HepG2 (cell line): Measurements from ENCODE around the gene CEP250. TPM values are rescaled to one million over a fixed set of nuclear protein-coding genes. Genes with fewer than 3 reads are reported as not detected.

Experiments
- ATAC-seq: fragments of 200-7000 bp; cut with Tn5 transposase; 3 replicates; pipeline ENCODE4 v1.9.1; 2020; ENCODE audit warnings: mild to moderate bottlenecking, moderate library complexity
- BruUV-seq: library from RNA; stranded (reverse); fragments of 400-500 nt; replicated peaks from 2 replicates; lab custom pipeline; 2021; lab: Mats Ljungman, UMichigan
- CTCF ChIA-PET: fragments of 300-600 bp; formaldehyde crosslinking; extraction: SDS; loops from one replicate; lab custom pipeline; 2021; ENCODE audit warnings: low total read pairs, inconsistent platforms, low intra/inter-chr PET ratio; lab: Yijun Ruan, JAX
- POLR2A ChIA-PET: fragments of 350-600 bp; sonication (Branson Sonifier 250); formaldehyde crosslinking; loops from one replicate; lab custom pipeline; 2020; ENCODE audit warnings: antibody characterized with exemption, inconsistent platforms; lab: Yijun Ruan, JAX
- DNase-seq: peaks from one replicate; pipeline ENCODE4 v3.0.0-alpha.2; 2015; ENCODE audit warnings: low spot score
- FAIRE-seq: peaks from 3 replicates; lab custom pipeline; 2011; peaks lifted over from hg19 to GRCh38; lab: Jason Lieb, UNC
- H2AFZ ChIP-seq: one replicate; pipeline ENCODE4 v1.6.1; 2011; ENCODE audit warnings: low read length, inconsistent platforms
- H3K27ac ChIP-seq: fragments of 300-600 bp; 3 replicates; pipeline ENCODE4 v1.8.0; 2011; ENCODE audit warnings: mixed run types, mild to moderate bottlenecking, mixed read lengths, low read length, inconsistent platforms; ENCODE audit not compliant: insufficient read depth; ENCODE audit errors: extremely low read length
- H3K27me3 ChIP-seq, 2 experiments: fragments of 200-600 bp in 1 of 2; 2 replicates in 1 of 2; 3 replicates in 1 of 2; pipeline versions ENCODE4 v1.6.0 to v1.8.0; 2011; ENCODE audit warnings: low read length in 2 of 2, mild to moderate bottlenecking in 2 of 2, moderate library complexity in 2 of 2, inconsistent platforms in 1 of 2; ENCODE audit not compliant: insufficient read depth in 2 of 2, control insufficient read depth in 1 of 2
- H3K36me3 ChIP-seq, 2 experiments: fragments of 200-600 bp in 1 of 2; replicated peaks in 1 of 2; 2 replicates in 1 of 2; 3 replicates in 1 of 2; pipeline versions ENCODE4 v1.5.1 to v1.8.0; 2011; ENCODE audit warnings: low read length in 2 of 2, inconsistent platforms in 1 of 2; ENCODE audit not compliant: insufficient read depth in 2 of 2, control insufficient read depth in 1 of 2
- H3K4me1 ChIP-seq: 2 replicates; pipeline ENCODE4 v1.5.1; 2012; ENCODE audit warnings: low read length, inconsistent platforms; ENCODE audit not compliant: insufficient read depth
- H3K4me2 ChIP-seq: 2 replicates; pipeline ENCODE4 v1.6.0; 2011; ENCODE audit warnings: low read depth, low read length, inconsistent platforms
- H3K4me3 ChIP-seq, 3 experiments: fragments of 200-600 bp in 1 of 3; sonication (generic), shearing (Covaris generic) in 1 of 3; replicated peaks in 1 of 3; 2 replicates each; pipeline ENCODE4 v1.5.1; 2011 to 2016; ENCODE audit warnings: low read length in 3 of 3, inconsistent platforms in 2 of 3, low read depth in 2 of 3, mild to moderate bottlenecking in 2 of 3, control low read depth in 1 of 3, mixed read lengths in 1 of 3; ENCODE audit not compliant: insufficient read depth in 1 of 3
- H3K79me2 ChIP-seq: one replicate; pipeline ENCODE4 v1.6.1; 2011; ENCODE audit warnings: low read length, inconsistent platforms; ENCODE audit not compliant: insufficient read depth
- H3K9ac ChIP-seq: 2 replicates; pipeline ENCODE4 v1.6.0; 2011; ENCODE audit warnings: mild to moderate bottlenecking, low read depth, low read length, inconsistent platforms; ENCODE audit not compliant: insufficient read depth
- H3K9me3 ChIP-seq: 2 replicates; pipeline ENCODE4 v1.5.1; 2012; ENCODE audit warnings: mild to moderate bottlenecking, low read length
- H4K20me1 ChIP-seq: 2 replicates; pipeline ENCODE4 v1.6.0; 2011; ENCODE audit warnings: inconsistent platforms, mild to moderate bottlenecking, low read length, moderate library complexity; ENCODE audit not compliant: insufficient read depth
- CAMTA2 ChIP-seq: sonication (generic); formaldehyde crosslinking; IDR thresholded peaks from 2 replicates; pipeline ENCODE4 v1.4.0; 2020; ENCODE audit warnings: mild to moderate bottlenecking, missing genetic modification reagents, borderline replicate concordance
- KLF12 ChIP-seq: sonication (generic); formaldehyde crosslinking; IDR thresholded peaks from 2 replicates; pipeline ENCODE4 v1.4.0; 2020; ENCODE audit warnings: missing genetic modification reagents, borderline replicate concordance
- MIER2 ChIP-seq: IDR thresholded peaks from 2 replicates; pipeline ENCODE4 v1.6.1; 2016; ENCODE audit warnings: missing biosample characterization, missing genetic modification reagents
- MIXL1 ChIP-seq: IDR thresholded peaks from 2 replicates; pipeline ENCODE4 v1.6.1; 2016
- MTA3 ChIP-seq: sonication (generic); formaldehyde crosslinking; IDR thresholded peaks from 2 replicates; pipeline ENCODE4 v1.4.0; 2020; ENCODE audit warnings: missing genetic modification reagents
- NPAS2 ChIP-seq: sonication (generic); formaldehyde crosslinking; IDR thresholded peaks from 2 replicates; pipeline ENCODE4 v1.8.0; 2022; ENCODE audit warnings: mild to moderate bottlenecking, missing genetic modification reagents, borderline replicate concordance
- NR2F1 ChIP-seq, 2 experiments: fragments of 450-650 bp in 1 of 2; formaldehyde crosslinking in 1 of 2; IDR thresholded peaks; 2 replicates each; pipeline versions ENCODE4 v1.5.0 to v1.6.1; 2016 to 2020; ENCODE audit warnings: mild to moderate bottlenecking in 1 of 2, missing compliant biosample characterization in 1 of 2, missing genetic modification reagents in 1 of 2, moderate library complexity in 1 of 2
- PHF20 ChIP-seq: sonication (generic); formaldehyde crosslinking; IDR thresholded peaks from 2 replicates; pipeline ENCODE4 v1.5.0; 2020; ENCODE audit warnings: mild to moderate bottlenecking, missing genetic modification reagents
- PHF21A ChIP-seq: sonication (generic); formaldehyde crosslinking; IDR thresholded peaks from 2 replicates; pipeline ENCODE4 v1.5.0; 2020; ENCODE audit warnings: mild to moderate bottlenecking, missing genetic modification reagents
- PHF5A ChIP-seq: IDR thresholded peaks from one replicate; pipeline ENCODE4 v1.6.1; 2018; ENCODE audit warnings: low read depth, missing genetic modification reagents; ENCODE audit not compliant: unreplicated experiment
- RBAK ChIP-seq: sonication (generic); formaldehyde crosslinking; IDR thresholded peaks from 2 replicates; pipeline ENCODE4 v1.5.1; 2020; ENCODE audit warnings: mild to moderate bottlenecking, missing genetic modification reagents
- RXRB ChIP-seq: IDR thresholded peaks from 2 replicates; pipeline ENCODE4 v1.6.1; 2016; ENCODE audit warnings: borderline replicate concordance, missing genetic modification reagents, missing compliant biosample characterization
- SMAD9 ChIP-seq: sonication (generic); formaldehyde crosslinking; IDR thresholded peaks from 2 replicates; pipeline ENCODE4 v1.5.1; 2020; ENCODE audit warnings: mild to moderate bottlenecking, missing genetic modification reagents
- ZBTB21 ChIP-seq: sonication (generic); formaldehyde crosslinking; IDR thresholded peaks from 2 replicates; pipeline ENCODE4 v1.4.0; 2020; ENCODE audit warnings: missing genetic modification reagents
- ZMYM4 ChIP-seq: sonication (generic); formaldehyde crosslinking; IDR thresholded peaks from 2 replicates; pipeline ENCODE4 v1.8.1; 2023; ENCODE audit warnings: mild to moderate bottlenecking, missing genetic modification reagents
- ZNF160 ChIP-seq: sonication (generic); formaldehyde crosslinking; IDR thresholded peaks from 2 replicates; pipeline ENCODE4 v1.8.0; 2022; ENCODE audit warnings: mild to moderate bottlenecking, inconsistent platforms, missing genetic modification reagents
- ZNF232 ChIP-seq: sonication (generic); formaldehyde crosslinking; IDR thresholded peaks from 2 replicates; pipeline ENCODE4 v1.4.0; 2020; ENCODE audit warnings: missing genetic modification reagents, borderline replicate concordance
- ZNF253 ChIP-seq: sonication (generic); formaldehyde crosslinking; IDR thresholded peaks from 2 replicates; pipeline ENCODE4 v1.8.0; 2022; ENCODE audit warnings: mild to moderate bottlenecking, missing genetic modification reagents, borderline replicate concordance
- ZNF33B ChIP-seq: sonication (generic); formaldehyde crosslinking; IDR thresholded peaks from 2 replicates; pipeline ENCODE4 v1.5.1; 2020; ENCODE audit warnings: mild to moderate bottlenecking, missing genetic modification reagents
- WGBS: methylation state at CpG from one replicate; pipeline ENCODE4 v1.1.6; 2017; ENCODE audit warnings: low lambda C conversion rate; 5-methylcytosine and 5-hydroxymethylcytosine counted together
- in situ Hi-C: cut with HindIII; loops from 2 replicates; pipeline ENCODE4 v1.10.0; 2017; ENCODE audit warnings: low pct_unique_long_range_greater_than_20kb; ENCODE audit not compliant: extremely low pct_ligation_motif_present
- intact Hi-C: fragments of 100-400 bp; cut with micrococcal nuclease; formaldehyde crosslinking; loops from one replicate; pipeline ENCODE4 v1.10.0; 2022; ENCODE audit not compliant: unreplicated experiment
- polyA plus RNA-seq, 8 experiments: library from polyadenylated mRNA; depleted of rRNA in 3 of 8; stranded (reverse) in 7 of 8; unstranded in 1 of 8; fragments of >200 nt; fragmentation: Illumina TruSeq in 4 of 8; extraction: Trizol in 4 of 8; gene quantifications; 2 replicates each; pipeline versions ENCODE4 v1.2.1 to v1.2.3, GENCODE V29; 2011 to 2016; ENCODE audit warnings: low read depth in 4 of 8, missing spikeins in 1 of 8, mixed read lengths in 1 of 8; ENCODE audit not compliant: insufficient read depth in 1 of 8
- total RNA-seq, 5 experiments: library from RNA; depleted of rRNA; stranded (reverse); fragments of >200 nt; fragmentation: Illumina TruSeq; extraction: Trizol; gene quantifications; 2 replicates each; pipeline ENCODE4 v1.2.3, GENCODE V29; 2016; ENCODE audit warnings: low read depth in 1 of 5
- TF ChIP-seq, protein P1 (sequence below): sonication (generic); formaldehyde crosslinking; IDR thresholded peaks from 2 replicates; pipeline ENCODE4 v1.4.0; 2020; ENCODE audit warnings: missing genetic modification reagents, borderline replicate concordance
- TF ChIP-seq, protein P2 (sequence below), 2 experiments: sonication (generic) in 1 of 2; formaldehyde crosslinking in 1 of 2; IDR thresholded peaks; 2 replicates each; pipeline versions ENCODE4 v1.4.0 to v1.6.1; 2018 to 2020; ENCODE audit warnings: missing genetic modification reagents in 2 of 2, borderline replicate concordance in 1 of 2, low read depth in 1 of 2, mild to moderate bottlenecking in 1 of 2, missing biosample characterization in 1 of 2

CEP250 gene
- total and polyA plus RNA-seq, 2 of the 13 experiments (the other 11 are each of a cell fraction or from before 2014, with no cell fraction given) = 28.8 to 55.3 TPM

DNA sequence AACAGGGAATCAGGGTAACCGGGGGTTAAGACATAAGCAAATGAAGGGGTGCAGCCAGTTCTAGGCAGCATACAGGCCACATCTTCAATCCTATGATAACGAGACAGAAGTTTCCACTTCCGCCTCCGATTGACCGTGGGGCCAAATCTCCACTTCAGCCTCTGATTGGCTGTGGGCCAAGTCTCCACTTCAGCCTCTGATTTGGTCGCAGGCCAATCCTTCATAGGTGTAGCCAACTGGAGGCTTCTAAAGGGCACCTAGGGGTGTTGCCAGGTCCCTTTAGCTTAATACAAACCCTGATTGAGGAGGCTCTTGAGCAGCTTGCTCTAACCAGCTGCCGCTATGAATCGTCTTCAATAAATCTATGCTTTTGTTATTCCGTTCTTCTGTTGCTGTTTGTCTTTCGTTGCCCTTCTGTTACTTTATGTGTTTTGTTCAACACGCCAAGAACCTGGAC lies 84.4 kb downstream of the CEP250 start (continued):
- TF ChIP-seq PHF21A (CRISPR knock-in tag) = peak; percentile 43; the same call in 1 of the 2 replicates
- TF ChIP-seq RXRB (CRISPR knock-in tag) = 0 out of 2 replicates have a peak, but pooled peaks have one; percentile 20
- no peak for TF ChIP-seq ZBTB21 (CRISPR knock-in tag)
- peak; percentile 85 for TF ChIP-seq PHF20 (CRISPR knock-in tag)
- TF ChIP-seq MTA3 (CRISPR knock-in tag) = no peak
- TF ChIP-seq PHF5A (CRISPR knock-in tag) = no peak

DNA sequence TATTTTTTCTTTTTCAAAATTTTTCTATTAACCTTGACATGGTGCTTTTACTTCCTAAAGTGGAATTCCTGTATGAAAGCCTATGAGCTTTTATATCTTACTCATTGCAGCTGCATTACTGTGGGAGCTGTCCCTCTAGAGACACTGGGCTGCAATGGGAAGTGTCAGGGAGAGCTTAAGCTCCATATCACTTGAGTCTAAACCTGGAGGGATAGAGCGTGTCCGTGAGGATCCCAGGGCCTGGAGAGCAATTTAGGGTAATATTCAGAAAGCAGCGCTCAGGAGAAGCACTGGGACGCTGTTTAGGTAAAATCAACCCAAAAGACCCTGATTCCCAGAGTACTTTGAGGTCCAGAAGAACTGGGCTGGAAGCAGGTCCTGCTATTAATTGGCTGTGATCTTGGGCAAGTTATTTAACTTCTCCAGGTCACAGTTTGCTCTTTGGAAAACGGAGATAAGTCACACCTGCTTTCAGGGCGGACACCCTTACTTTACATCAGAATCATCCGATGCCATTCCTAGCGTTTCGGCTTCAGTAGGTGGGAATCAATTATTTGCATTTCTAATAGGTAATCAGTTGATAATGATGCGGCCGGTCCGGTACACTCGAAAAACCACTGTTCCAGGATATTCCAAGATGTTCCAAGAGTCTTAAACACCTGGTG lies 85.9 kb downstream of the CEP250 start:
- H4K20me1 ChIP-seq = no peaks in the 10 kb centered on the region
- intact Hi-C loops = loop anchor here (5.0 kb wide), 2 partner anchors 74 to 76 kb away; partner anchors contain the start of gene SPAG4
- no peak for TF ChIP-seq ZNF253
- TF ChIP-seq KLF12 = no peak
- TF ChIP-seq NPAS2 (CRISPR knock-in tag) = no peak
- TF ChIP-seq MIXL1 = peak; percentile 24
- TF ChIP-seq, protein P1, sequence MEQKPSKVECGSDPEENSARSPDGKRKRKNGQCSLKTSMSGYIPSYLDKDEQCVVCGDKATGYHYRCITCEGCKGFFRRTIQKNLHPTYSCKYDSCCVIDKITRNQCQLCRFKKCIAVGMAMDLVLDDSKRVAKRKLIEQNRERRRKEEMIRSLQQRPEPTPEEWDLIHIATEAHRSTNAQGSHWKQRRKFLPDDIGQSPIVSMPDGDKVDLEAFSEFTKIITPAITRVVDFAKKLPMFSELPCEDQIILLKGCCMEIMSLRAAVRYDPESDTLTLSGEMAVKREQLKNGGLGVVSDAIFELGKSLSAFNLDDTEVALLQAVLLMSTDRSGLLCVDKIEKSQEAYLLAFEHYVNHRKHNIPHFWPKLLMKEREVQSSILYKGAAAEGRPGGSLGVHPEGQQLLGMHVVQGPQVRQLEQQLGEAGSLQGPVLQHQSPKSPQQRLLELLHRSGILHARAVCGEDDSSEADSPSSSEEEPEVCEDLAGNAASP (CRISPR knock-in tag) = no peak
- TF ChIP-seq, protein P2, sequence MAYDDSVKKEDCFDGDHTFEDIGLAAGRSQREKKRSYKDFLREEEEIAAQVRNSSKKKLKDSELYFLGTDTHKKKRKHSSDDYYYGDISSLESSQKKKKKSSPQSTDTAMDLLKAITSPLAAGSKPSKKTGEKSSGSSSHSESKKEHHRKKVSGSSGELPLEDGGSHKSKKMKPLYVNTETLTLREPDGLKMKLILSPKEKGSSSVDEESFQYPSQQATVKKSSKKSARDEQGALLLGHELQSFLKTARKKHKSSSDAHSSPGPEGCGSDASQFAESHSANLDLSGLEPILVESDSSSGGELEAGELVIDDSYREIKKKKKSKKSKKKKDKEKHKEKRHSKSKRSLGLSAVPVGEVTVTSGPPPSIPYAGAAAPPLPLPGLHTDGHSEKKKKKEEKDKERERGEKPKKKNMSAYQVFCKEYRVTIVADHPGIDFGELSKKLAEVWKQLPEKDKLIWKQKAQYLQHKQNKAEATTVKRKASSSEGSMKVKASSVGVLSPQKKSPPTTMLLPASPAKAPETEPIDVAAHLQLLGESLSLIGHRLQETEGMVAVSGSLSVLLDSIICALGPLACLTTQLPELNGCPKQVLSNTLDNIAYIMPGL (CRISPR knock-in tag; IDR thresholded peaks at IDR 0.05; ENCODE audit: borderline replicate concordance in 1 of 2, low read depth in 1 of 2) = no peak
- TF ChIP-seq RBAK (CRISPR knock-in tag) = no peak
- 0 out of 2 replicates have a peak, but pooled peaks have one; percentile 2 for TF ChIP-seq MIER2 (CRISPR knock-in tag)
- no peak for TF ChIP-seq ZNF33B
- TF ChIP-seq ZMYM4 (CRISPR knock-in tag) = no peak
- no peak for TF ChIP-seq NR2F1 (CRISPR knock-in tag; IDR thresholded peaks at IDR 0.05)
- TF ChIP-seq CAMTA2 (CRISPR knock-in tag) = no peak
- 0 out of 2 replicates have a peak, but pooled peaks have one; percentile 21 for TF ChIP-seq ZNF232 (CRISPR knock-in tag)
- TF ChIP-seq SMAD9 (CRISPR knock-in tag) = no peak
- no peak for TF ChIP-seq ZNF160

More for the DNA sequence above, 85.9 kb downstream of the CEP250 start:
- Histone ChIP-seq H3K4me1 (peaks cover 29% of the 10 kb centered on the region), H3K27me3 (no peaks in the 10 kb centered on the region), H2AFZ (peak overlapping the region; percentile 94), H3K4me2 (peak overlapping the region; percentile 97), H3K9me3 (no peaks in the 10 kb centered on the region), H3K9ac (peak overlapping the region; percentile 64), H3K27ac (peak overlapping the region; percentile 18), H3K4me3 (peak overlapping the region; percentile 74 to 93 (median 79)), H3K36me3 (peaks cover 6 to 11% of the 10 kb centered on the region in 2 experiments; a peak in 4 of 5 replicates), H3K79me2 (peaks cover 11% of the 10 kb centered on the region)
- TSS peak; percentile 90 for BruUV-seq
- in situ Hi-C loops = no loop called here
- DNase-seq (no peak), ATAC-seq (peak; percentile 39), FAIRE-seq (no peak)
- ChIA-PET CTCF (no interaction called here), POLR2A (interaction anchor here (0.6 to 4.0 kb wide), 32 partner anchors 10 to 695 kb away, joined by 3 to 41 read pairs (median 5); partner anchors contain the start of genes AAR2, CEP250, NFS1 and PHF20)
- 7% methylated on average over 13 of the region's 13 CpGs for WGBS
